A549 treated with AZD9567 at 1 μM for 4 hours (cell line): Measurements from ENCODE around the gene SPARC. TPM values are rescaled to one million over a fixed set of nuclear protein-coding genes. Genes with fewer than 3 reads are reported as not detected.

ENCODE experiments used
- total RNA-seq: library from RNA; stranded (reverse); fragments of 200-300 nt; extraction: Qiagen RNA extraction; gene quantifications from 5 replicates; pipeline ENCODE4 v1.2.3, GENCODE V29; 2022; ENCODE audit not compliant: insufficient read depth

Gene SPARC
- 15.8 to 63.9 TPM (median 17.7 TPM) in 5 replicates for total RNA-seq

GRCh38 chr5:151686674-151687407 is at the start of gene SPARC:
TSS of gene SPARC (minus strand) at chr5:151686915. CDS start at chr5:151676188, 10,727 bp downstream.

Other genes with a start within 250 kb of the SPARC start
- 7.6 to 9.5 TPM (median 8.9 TPM) in 5 replicates for gene SLC36A1, start 239.3 kb downstream of the SPARC start, total RNA-seq
- gene FAT2, start 95.6 kb downstream of the SPARC start, total RNA-seq, result under 0.01 to 0.01 TPM (median 0.01 TPM) in 3 of 5 replicates, not detected in the others
- 201 to 264 TPM (median 205 TPM) in 5 replicates for gene ATOX1, start 71.7 kb upstream of the SPARC start, total RNA-seq
- 136 to 179 TPM (median 144 TPM) in 5 replicates for gene G3BP1, start 85.0 kb upstream of the SPARC start, total RNA-seq
- gene GLRA1, start 237.9 kb upstream of the SPARC start, total RNA-seq, result not detected in 5 replicates